ENCODE data around the gene ANKS1B. TPM values are rescaled to one million over a fixed set of nuclear protein-coding genes. Genes with fewer than 3 reads are reported as not detected.

Gene ANKS1B
- total RNA-seq: 0.22 and 0.26 TPM in 2 replicates

DNA sequence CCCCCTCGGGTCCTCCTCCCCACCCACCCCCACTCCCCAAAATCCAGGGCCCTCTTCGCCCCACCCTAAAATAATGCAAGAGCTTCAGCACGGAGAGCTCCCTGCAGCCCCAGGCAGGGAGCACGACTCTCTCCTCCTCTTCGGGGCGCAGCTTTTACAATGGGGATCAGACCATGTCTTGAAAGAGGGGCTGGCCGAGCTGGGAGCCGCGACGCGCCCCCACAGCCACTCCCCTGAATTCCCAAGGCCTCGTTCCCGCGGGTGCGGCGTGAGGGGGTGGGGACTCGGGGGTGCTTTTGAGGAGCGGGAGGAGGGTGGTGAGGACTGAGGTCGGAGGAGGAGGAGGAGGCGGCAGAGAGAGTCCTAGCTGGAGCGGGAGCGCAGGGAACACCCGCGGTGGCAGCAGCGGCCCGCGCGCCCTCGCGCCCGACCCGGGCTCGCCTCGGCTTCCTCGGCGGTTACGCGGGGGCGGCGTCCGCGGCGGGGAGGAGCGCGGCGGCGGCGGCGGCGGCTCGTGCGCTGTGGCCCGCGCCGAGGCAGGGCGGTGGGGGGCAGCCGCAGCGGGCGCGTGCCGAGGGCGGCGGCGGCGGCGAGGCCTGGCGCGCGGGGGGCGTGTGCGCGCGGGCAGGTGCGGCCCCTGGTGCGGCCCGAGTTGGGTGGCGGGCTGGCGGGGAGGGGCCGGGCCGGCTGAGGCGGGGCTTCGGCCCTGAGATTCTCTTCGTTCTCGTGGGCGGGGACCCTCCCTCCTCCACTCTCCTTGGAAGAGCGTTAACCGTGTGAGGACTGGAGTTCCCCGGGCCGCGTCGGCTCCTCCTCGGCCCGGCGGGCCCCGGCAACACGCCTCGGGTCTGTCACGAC, at the start of gene ANKS1B:
Gene ANKS1B (minus strand): TSS at position 666 of the 858 bp plus-strand sequence. CDS start 699 bp downstream, outside the sequence.

DNA sequence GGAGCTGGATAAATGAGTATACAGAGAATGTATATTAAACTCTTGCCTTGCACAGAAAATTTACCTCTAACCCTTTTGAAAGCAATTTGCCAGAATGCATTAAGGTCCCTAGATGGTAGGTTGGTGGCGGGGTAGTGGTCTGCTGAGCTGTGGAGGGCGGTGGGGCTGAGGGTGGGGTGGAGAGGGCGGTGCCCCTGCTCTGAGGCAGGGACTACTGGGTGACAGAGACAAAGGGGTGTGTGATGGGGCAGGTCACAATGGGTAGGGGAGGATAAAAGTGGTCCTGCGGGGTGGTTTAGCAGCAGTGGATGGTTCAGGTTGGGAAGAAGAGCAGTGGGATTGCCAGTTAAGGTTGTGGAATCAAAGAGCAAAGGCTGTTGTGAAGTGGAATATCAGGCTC, 337.3 kb downstream of the ANKS1B start, which contains the start of gene GARIN6:
Gene GARIN6 (plus strand): TSS at position 301 of the 400 bp plus-strand sequence. CDS start 422 bp downstream, outside the sequence.

Other genes starting within 250 kb of the ANKS1B start
- gene BLTP3B, start 157.9 kb upstream of the ANKS1B start, total RNA-seq: 8.7 and 15.0 TPM in 2 replicates
- gene ACTR6, start 215.9 kb upstream of the ANKS1B start, total RNA-seq: 10.5 and 15.4 TPM in 2 replicates

Measured in dermis lymphatic vessel endothelial cell (primary cell).